IPS DF 4.7 (cell line): ENCODE data around the gene ANKLE2.
"Not testable (repeated sequence)": the region's sequence is repeated elsewhere in the genome, so short reads cannot be mapped to it uniquely, and the experiment has no call there.

Experiments used
- DNase-seq: peaks from one replicate; pipeline ENCODE4 v3.0.0-alpha.2; 2013; ENCODE audit warnings: low spot score; ENCODE audit errors: extremely low read depth

ANKLE2 gene

GRCh38 chr12:132719954-132720324 is 41.7 kb downstream of the ANKLE2 start:
- no peak for DNase-seq

- DNase-seq, result no peak
Measured at GRCh38 chr12:132719141-132719953, 42.3 kb downstream of the ANKLE2 start.

GRCh38 chr12:132718644-132719043 is 43.0 kb downstream of the ANKLE2 start:
- no peak for DNase-seq

- no peak for DNase-seq
Measured at GRCh38 chr12:132717531-132718387, 43.9 kb downstream of the ANKLE2 start.

GRCh38 chr12:132717011-132717410 is 44.6 kb downstream of the ANKLE2 start:
- no peak for DNase-seq

- DNase-seq, result no peak
Measured at GRCh38 chr12:132716356-132716755, 45.3 kb downstream of the ANKLE2 start.

- DNase-seq, result no peak
Measured at GRCh38 chr12:132715874-132716273, 45.8 kb downstream of the ANKLE2 start.

- no peak for DNase-seq
Measured at GRCh38 chr12:132713123-132713522, 48.5 kb downstream of the ANKLE2 start.

GRCh38 chr12:132711080-132711843 is 50.4 kb downstream of the ANKLE2 start:
- no peak for DNase-seq

- DNase-seq, result no peak
Measured at GRCh38 chr12:132710405-132711079, 51.1 kb downstream of the ANKLE2 start, which contains the start of gene PGAM5. Gene PGAM5 (plus strand): TSS chr12:132710842. CDS start chr12:132710877, 35 bp downstream.

- no peak for DNase-seq
Measured at GRCh38 chr12:132710043-132710404, 51.6 kb downstream of the ANKLE2 start.

- DNase-seq, result no peak
Measured at GRCh38 chr12:132708150-132708549, 53.5 kb downstream of the ANKLE2 start.

GRCh38 chr12:132707241-132707640 is 54.4 kb downstream of the ANKLE2 start:
- DNase-seq, result no peak

GRCh38 chr12:132703641-132704040 is 58.0 kb downstream of the ANKLE2 start:
- no peak for DNase-seq

GRCh38 chr12:132702640-132703039 is 59.0 kb downstream of the ANKLE2 start:
- DNase-seq, result no peak

GRCh38 chr12:132700212-132700822 is 61.3 kb downstream of the ANKLE2 start:
- no peak for DNase-seq

GRCh38 chr12:132698341-132698740 is 63.3 kb downstream of the ANKLE2 start:
- no peak for DNase-seq

- no peak for DNase-seq
Measured at GRCh38 chr12:132695431-132695830, 66.2 kb downstream of the ANKLE2 start.

GRCh38 chr12:132694888-132695287 is 66.7 kb downstream of the ANKLE2 start:
- DNase-seq, result not testable (repeated sequence)

- not testable (repeated sequence) for DNase-seq
Measured at GRCh38 chr12:132692030-132692429, 69.6 kb downstream of the ANKLE2 start.

GRCh38 chr12:132690112-132690511 is 71.5 kb downstream of the ANKLE2 start:
- DNase-seq, result no peak
